ENCODE measurements around the gene PEX26. TPM values are rescaled to one million over a fixed set of nuclear protein-coding genes. Genes with fewer than 3 reads are reported as not detected.

Gene PEX26
- total and polyA plus RNA-seq, 9 of the 15 experiments (the other 6 are each of a cell fraction or from before 2014, with no cell fraction given), result 0.35 to 39.6 (median 17.4) TPM

DNA sequence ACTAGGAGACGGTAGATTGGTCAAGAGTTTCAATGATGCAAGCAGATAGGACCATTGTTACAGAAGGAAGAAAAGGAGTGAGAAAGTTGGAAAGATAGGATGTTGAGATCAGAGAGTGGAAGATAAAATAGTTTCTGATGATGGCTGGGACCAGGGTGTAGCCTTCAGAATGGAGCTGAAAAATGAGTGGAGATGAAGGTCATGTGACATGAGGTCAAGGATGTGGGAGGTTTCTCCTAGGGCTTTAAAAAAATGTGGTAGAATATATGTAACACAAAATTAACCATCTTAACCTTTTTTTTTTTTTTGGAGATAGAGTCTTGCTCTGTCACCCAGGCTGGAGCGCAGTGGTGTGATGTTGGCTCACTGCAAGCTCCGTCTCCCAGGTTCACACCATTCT, 18.3 kb upstream of the PEX26 start:
- peaks cover 31 to 33% of the 10 kb centered on the region in 2 experiments for H3K27me3 ChIP-seq (ENCODE audit: control insufficient read depth in 2 of 2, insufficient read depth in 2 of 2, low read length in 2 of 2)
- in situ Hi-C loops (cut with MboI) (no loop called here), intact Hi-C loops (cut with micrococcal nuclease) (no loop called here)
- H3K4me1 ChIP-seq (replicated peaks in 1 of 2; ENCODE audit: control insufficient read depth in 2 of 2, insufficient read depth in 2 of 2, low read length in 2 of 2), result peaks cover 11 to 16% of the 10 kb centered on the region in 2 experiments; a peak in 4 of 5 replicates
- H3K4me3 ChIP-seq, result no peak overlapping the region
- no peaks in the 10 kb centered on the region for H4K20me1 ChIP-seq (replicated peaks; ENCODE audit: control insufficient read depth, insufficient read depth, low read length)
- H2AFZ ChIP-seq (ENCODE audit: low read depth, low read length), result no peak overlapping the region
- H3K79me2 ChIP-seq (ENCODE audit: control insufficient read depth, insufficient read depth, low read length), result no peaks in the 10 kb centered on the region
- H3K9ac ChIP-seq (ENCODE audit: insufficient read depth in 1 of 2, low read depth in 2 of 2, low read length in 2 of 2), result no peak overlapping the region
- H3K27ac ChIP-seq (ENCODE audit: extremely low read depth, low read depth, low read length), result no peak overlapping the region
- H3K4me2 ChIP-seq (ENCODE audit: insufficient read depth, low read length), result no peak overlapping the region
- no peak for ATAC-seq
- H3K36me3 ChIP-seq (ENCODE audit: control insufficient read depth, insufficient read depth, low read length), result no peaks in the 10 kb centered on the region
- FAIRE-seq, result no peak
- TF ChIP-seq, protein P1, sequence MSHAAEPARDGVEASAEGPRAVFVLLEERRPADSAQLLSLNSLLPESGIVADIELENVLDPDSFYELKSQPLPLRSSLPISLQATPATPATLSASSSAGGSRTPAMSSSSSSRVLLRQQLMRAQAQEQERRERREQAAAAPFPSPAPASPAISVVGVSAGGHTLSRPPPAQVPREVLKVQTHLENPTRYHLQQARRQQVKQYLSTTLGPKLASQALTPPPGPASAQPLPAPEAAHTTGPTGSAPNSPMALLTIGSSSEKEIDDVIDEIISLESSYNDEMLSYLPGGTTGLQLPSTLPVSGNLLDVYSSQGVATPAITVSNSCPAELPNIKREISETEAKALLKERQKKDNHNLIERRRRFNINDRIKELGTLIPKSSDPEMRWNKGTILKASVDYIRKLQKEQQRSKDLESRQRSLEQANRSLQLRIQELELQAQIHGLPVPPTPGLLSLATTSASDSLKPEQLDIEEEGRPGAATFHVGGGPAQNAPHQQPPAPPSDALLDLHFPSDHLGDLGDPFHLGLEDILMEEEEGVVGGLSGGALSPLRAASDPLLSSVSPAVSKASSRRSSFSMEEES (CRISPR knock-in tag; IDR thresholded peaks at IDR 0.05), result peak; percentile 78
- no peak for TF ChIP-seq TCFL5 (CRISPR knock-in tag; conservative IDR thresholded peaks at IDR 0.05)
- no peak for TF ChIP-seq ZNF12 (CRISPR knock-in tag; IDR thresholded peaks at IDR 0.05)
- no peak for TF ChIP-seq U2AF2 (optimal IDR thresholded peaks at IDR 0.05; ENCODE audit: low read depth, low read length)
- TF ChIP-seq, protein P2, sequence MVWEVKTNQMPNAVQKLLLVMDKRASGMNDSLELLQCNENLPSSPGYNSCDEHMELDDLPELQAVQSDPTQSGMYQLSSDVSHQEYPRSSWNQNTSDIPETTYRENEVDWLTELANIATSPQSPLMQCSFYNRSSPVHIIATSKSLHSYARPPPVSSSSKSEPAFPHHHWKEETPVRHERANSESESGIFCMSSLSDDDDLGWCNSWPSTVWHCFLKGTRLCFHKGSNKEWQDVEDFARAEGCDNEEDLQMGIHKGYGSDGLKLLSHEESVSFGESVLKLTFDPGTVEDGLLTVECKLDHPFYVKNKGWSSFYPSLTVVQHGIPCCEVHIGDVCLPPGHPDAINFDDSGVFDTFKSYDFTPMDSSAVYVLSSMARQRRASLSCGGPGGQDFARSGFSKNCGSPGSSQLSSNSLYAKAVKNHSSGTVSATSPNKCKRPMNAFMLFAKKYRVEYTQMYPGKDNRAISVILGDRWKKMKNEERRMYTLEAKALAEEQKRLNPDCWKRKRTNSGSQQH (CRISPR knock-in tag; IDR thresholded peaks at IDR 0.05), result no peak
- ChIA-PET POLR2A (no interaction called here), CTCF (ENCODE audit: low intra/inter-chr PET ratio) (no interaction called here)
- no peak for DNase-seq (ENCODE audit: extremely low read depth in 1 of 4, low spot score in 3 of 4)
- WGBS (ENCODE audit: insufficient coverage, low coverage, missing lambda C conversion rate), result 22% methylated on average over 3 of the region's 3 CpGs
- no peaks in the 10 kb centered on the region for H3K9me1 ChIP-seq (ENCODE audit: control insufficient read depth, insufficient read depth, low read length)
- no peaks in the 10 kb centered on the region for H3K9me3 ChIP-seq (replicated peaks; ENCODE audit: control insufficient read depth, insufficient read depth, low read depth, low read length)
- BruUV-seq (replicated peaks), result no TSS peak
